GM10266 (cell line): ENCODE data around the gene TTLL3.
A peak's percentile ranks its signal among the peaks of the same experiment; 100 is the strongest.

Experiments
- DNase-seq: peaks from one replicate; pipeline ENCODE4 v3.0.0; 2012; ENCODE audit errors: extremely low spot score
- CTCF ChIP-seq: IDR thresholded peaks from 2 replicates; pipeline ENCODE4 v1.5.1; 2012; ENCODE audit warnings: mild to moderate bottlenecking, low read depth; ENCODE audit not compliant: control insufficient read depth, insufficient read depth; ENCODE audit errors: missing control alignments

The TTLL3 gene

GRCh38 chr3:9781978-9782603 is 28.0 kb upstream of the TTLL3 start:
- no peak for DNase-seq
- TF ChIP-seq CTCF: no peak

GRCh38 chr3:9782770-9783169 is 27.3 kb upstream of the TTLL3 start:
- DNase-seq: no peak
- peak; percentile 39 for TF ChIP-seq CTCF

- DNase-seq: no peak
- TF ChIP-seq CTCF: no peak
These were observed 26.1 kb upstream of the TTLL3 start for GRCh38 chr3:9783954-9784353.

GRCh38 chr3:9784965-9785364 is 25.1 kb upstream of the TTLL3 start:
- DNase-seq: no peak

GRCh38 chr3:9785602-9786001 is 24.5 kb upstream of the TTLL3 start:
- no peak for TF ChIP-seq CTCF
- no peak for DNase-seq

More at GRCh38 chr3:9784965-9785364, 25.1 kb upstream of the TTLL3 start:
- TF ChIP-seq CTCF: no peak

- no peak for TF ChIP-seq CTCF
- no peak for DNase-seq
These were observed 23.8 kb upstream of the TTLL3 start for GRCh38 chr3:9786209-9786739.

- no peak for DNase-seq
- TF ChIP-seq CTCF: peak; percentile 36
These were observed 23.0 kb upstream of the TTLL3 start for GRCh38 chr3:9786825-9787669.
